ENCODE results near the gene ENDOD1. TPM values are rescaled to one million over a fixed set of nuclear protein-coding genes. Genes with fewer than 3 reads are reported as not detected.

The ENDOD1 gene
- total and polyA plus RNA-seq, 4 donors, result 19.0 to 71.8 (median 52.8) TPM

GRCh38 chr11:95055283-95055897 is 34.3 kb upstream of the ENDOD1 start:
- Histone ChIP-seq H3K9me3 (ENCODE audit: control insufficient read depth, low read length) (peaks cover 2% of the 10 kb centered on the region), H3K36me3 (ENCODE audit: control insufficient read depth in 1 of 2, insufficient read depth in 2 of 2, low read length in 1 of 2) (no peaks in the 10 kb centered on the region), H3K4me3 (ENCODE audit: low read length in 2 of 2) (no peak overlapping the region), H3K4me1 (ENCODE audit: control insufficient read depth in 1 of 2, insufficient read depth in 2 of 2, low read length in 2 of 2) (no peaks in the 10 kb centered on the region), H3K27ac (ENCODE audit: low read depth in 1 of 2, low read length in 2 of 2) (no peak overlapping the region), H3K27me3 (ENCODE audit: control insufficient read depth in 1 of 2, insufficient read depth in 2 of 2, low read length in 1 of 2) (no peaks in the 10 kb centered on the region)
- no peak for DNase-seq
- WGBS, 2 donors, result 41% methylated on average over 2 of the region's 2 CpGs
- no peak for ATAC-seq (ENCODE audit: low FRiP score)
- intact Hi-C loops (cut with DNase I), result no loop called here

- Histone ChIP-seq H3K9me3 (ENCODE audit: control insufficient read depth, low read length) (peaks cover 2% of the 10 kb centered on the region), H3K4me3 (ENCODE audit: low read length in 2 of 2) (no peak overlapping the region), H3K36me3 (ENCODE audit: control insufficient read depth in 1 of 2, insufficient read depth in 2 of 2, low read length in 1 of 2) (no peaks in the 10 kb centered on the region), H3K4me1 (ENCODE audit: control insufficient read depth in 1 of 2, insufficient read depth in 2 of 2, low read length in 2 of 2) (no peaks in the 10 kb centered on the region), H3K27me3 (ENCODE audit: control insufficient read depth in 1 of 2, insufficient read depth in 2 of 2, low read length in 1 of 2) (no peaks in the 10 kb centered on the region), H3K27ac (ENCODE audit: low read depth in 1 of 2, low read length in 2 of 2) (no peak overlapping the region)
- WGBS, 2 donors, result 93% methylated on average over 8 of the region's 8 CpGs
- intact Hi-C loops (cut with DNase I), result no loop called here
- no peak for DNase-seq
- ATAC-seq (ENCODE audit: low FRiP score), result no peak
Measured at GRCh38 chr11:95057959-95058358, 31.7 kb upstream of the ENDOD1 start.

GRCh38 chr11:95058621-95059020 is 31.0 kb upstream of the ENDOD1 start:
- H3K4me1 ChIP-seq (ENCODE audit: control insufficient read depth in 1 of 2, insufficient read depth in 2 of 2, low read length in 2 of 2), result no peaks in the 10 kb centered on the region
- intact Hi-C loops (cut with DNase I), result no loop called here
- H3K4me3 ChIP-seq (ENCODE audit: low read length in 2 of 2), result no peak overlapping the region
- DNase-seq (no peak), ATAC-seq (ENCODE audit: low FRiP score) (no peak)
- H3K27ac ChIP-seq (ENCODE audit: low read depth in 1 of 2, low read length in 2 of 2), result no peak overlapping the region
- no peaks in the 10 kb centered on the region for H3K36me3 ChIP-seq (ENCODE audit: control insufficient read depth in 1 of 2, insufficient read depth in 2 of 2, low read length in 1 of 2)
- WGBS, 2 donors, result 68 to 83% methylated on average over 1 of the region's 1 CpG
- no peaks in the 10 kb centered on the region for H3K27me3 ChIP-seq (ENCODE audit: control insufficient read depth in 1 of 2, insufficient read depth in 2 of 2, low read length in 1 of 2)
- H3K9me3 ChIP-seq (ENCODE audit: control insufficient read depth, low read length), result peaks cover 2% of the 10 kb centered on the region

- H3K9me3 ChIP-seq (ENCODE audit: control insufficient read depth, low read length), result peaks cover under 1% of the 10 kb centered on the region
- WGBS, 2 donors, result 68 to 72% methylated on average over 6 of the region's 6 CpGs
- no peaks in the 10 kb centered on the region for H3K27me3 ChIP-seq (ENCODE audit: control insufficient read depth in 1 of 2, insufficient read depth in 2 of 2, low read length in 1 of 2)
- H3K4me1 ChIP-seq (ENCODE audit: control insufficient read depth in 1 of 2, insufficient read depth in 2 of 2, low read length in 2 of 2), result no peaks in the 10 kb centered on the region
- no peaks in the 10 kb centered on the region for H3K36me3 ChIP-seq (ENCODE audit: control insufficient read depth in 1 of 2, insufficient read depth in 2 of 2, low read length in 1 of 2)
- intact Hi-C loops (cut with DNase I), result no loop called here
- ATAC-seq (ENCODE audit: low FRiP score) (no peak), DNase-seq (no peak)
- no peak overlapping the region for H3K4me3 ChIP-seq (ENCODE audit: low read length in 2 of 2)
- H3K27ac ChIP-seq (ENCODE audit: low read depth in 1 of 2, low read length in 2 of 2), result no peak overlapping the region
Measured at GRCh38 chr11:95059046-95059445, 30.6 kb upstream of the ENDOD1 start.

- ATAC-seq (ENCODE audit: low FRiP score) (no peak), DNase-seq (no peak)
- Histone ChIP-seq H3K36me3 (ENCODE audit: control insufficient read depth in 1 of 2, insufficient read depth in 2 of 2, low read length in 1 of 2) (no peaks in the 10 kb centered on the region), H3K4me3 (ENCODE audit: low read length in 2 of 2) (no peak overlapping the region), H3K27ac (ENCODE audit: low read depth in 1 of 2, low read length in 2 of 2) (no peak overlapping the region), H3K4me1 (ENCODE audit: control insufficient read depth in 1 of 2, insufficient read depth in 2 of 2, low read length in 2 of 2) (no peaks in the 10 kb centered on the region), H3K9me3 (ENCODE audit: control insufficient read depth, low read length) (no peaks in the 10 kb centered on the region), H3K27me3 (ENCODE audit: control insufficient read depth in 1 of 2, insufficient read depth in 2 of 2, low read length in 1 of 2) (no peaks in the 10 kb centered on the region)
- intact Hi-C loops (cut with DNase I), result loop anchor here (5.0 to 10.0 kb wide), 2 partner anchors 91 to 697 kb away; partner anchors contain the start of genes CWC15 (in 2 of the 2) and KDM4D (in 2 of the 2)
- 99 to 100% methylated on average over 1 of the region's 1 CpG for WGBS, 2 donors
Measured at GRCh38 chr11:95065336-95065735, 24.3 kb upstream of the ENDOD1 start.

GRCh38 chr11:95066716-95067038 is 23.0 kb upstream of the ENDOD1 start, which contains the start of gene SRSF8:
TSS of gene SRSF8 (plus strand) at chr11:95066919. CDS start at chr11:95067227, 308 bp downstream.
- no peaks in the 10 kb centered on the region for H3K27me3 ChIP-seq (ENCODE audit: control insufficient read depth in 1 of 2, insufficient read depth in 2 of 2, low read length in 1 of 2)
- peak within 1 kb of the TSS; percentile 71 to 76 for H3K4me3 ChIP-seq (ENCODE audit: low read length in 2 of 2)
- intact Hi-C loops (cut with DNase I), result loop anchor here (1.0 to 10.0 kb wide), 3 partner anchors 85 to 696 kb away; partner anchors contain the start of genes CWC15 (in 2 of the 2) and KDM4D (in 2 of the 2)
- no peaks in the 10 kb centered on the region for H3K4me1 ChIP-seq (ENCODE audit: control insufficient read depth in 1 of 2, insufficient read depth in 2 of 2, low read length in 2 of 2)
- ATAC-seq (ENCODE audit: low FRiP score), result no peak
- no peaks in the 10 kb centered on the region for H3K9me3 ChIP-seq (ENCODE audit: control insufficient read depth, low read length)
- no peak for DNase-seq
- no peaks in the 10 kb centered on the region for H3K36me3 ChIP-seq (ENCODE audit: control insufficient read depth in 1 of 2, insufficient read depth in 2 of 2, low read length in 1 of 2)
- 0% methylated on average over 4 of the region's 4 CpGs for WGBS, 2 donors
- peak within 1 kb of the TSS; percentile 76 to 97 for H3K27ac ChIP-seq (ENCODE audit: low read depth in 1 of 2, low read length in 2 of 2)

- Histone ChIP-seq H3K27ac (ENCODE audit: low read depth in 1 of 2, low read length in 2 of 2) (peak overlapping the region; percentile 76 to 97), H3K36me3 (ENCODE audit: control insufficient read depth in 1 of 2, insufficient read depth in 2 of 2, low read length in 1 of 2) (no peaks in the 10 kb centered on the region), H3K9me3 (ENCODE audit: control insufficient read depth, low read length) (no peaks in the 10 kb centered on the region), H3K27me3 (ENCODE audit: control insufficient read depth in 1 of 2, insufficient read depth in 2 of 2, low read length in 1 of 2) (no peaks in the 10 kb centered on the region), H3K4me1 (ENCODE audit: control insufficient read depth in 1 of 2, insufficient read depth in 2 of 2, low read length in 2 of 2) (no peaks in the 10 kb centered on the region), H3K4me3 (ENCODE audit: low read length in 2 of 2) (peak overlapping the region; percentile 71 to 76)
- DNase-seq (peak; percentile 91 to 96), ATAC-seq (ENCODE audit: low FRiP score) (peak; percentile 90)
- WGBS, 2 donors, result 0 to 1% methylated on average over 78 to 98 of the region's 98 CpGs
- intact Hi-C loops (cut with DNase I), result loop anchor here (1.0 to 10.0 kb wide), 3 partner anchors 84 to 695 kb away; partner anchors contain the start of genes CWC15 (in 2 of the 2) and KDM4D (in 2 of the 2)
Measured at GRCh38 chr11:95067039-95067840, 22.4 kb upstream of the ENDOD1 start.

GRCh38 chr11:95067841-95068219 is 21.8 kb upstream of the ENDOD1 start:
- H3K27me3 ChIP-seq (ENCODE audit: control insufficient read depth in 1 of 2, insufficient read depth in 2 of 2, low read length in 1 of 2), result no peaks in the 10 kb centered on the region
- peak overlapping the region; percentile 76 to 97 for H3K27ac ChIP-seq (ENCODE audit: low read depth in 1 of 2, low read length in 2 of 2)
- H3K4me1 ChIP-seq (ENCODE audit: control insufficient read depth in 1 of 2, insufficient read depth in 2 of 2, low read length in 2 of 2), result no peaks in the 10 kb centered on the region
- DNase-seq (no peak), ATAC-seq (ENCODE audit: low FRiP score) (peak; percentile 33)
- H3K9me3 ChIP-seq (ENCODE audit: control insufficient read depth, low read length), result no peaks in the 10 kb centered on the region
- intact Hi-C loops (cut with DNase I), result loop anchor here (1.0 to 10.0 kb wide), 4 partner anchors 23 to 694 kb away; partner anchors contain the start of genes CWC15 (in 2 of the 2) and KDM4D (in 2 of the 2)
- 0% methylated on average over 16 of the region's 16 CpGs for WGBS, 2 donors
- H3K4me3 ChIP-seq (ENCODE audit: low read length in 2 of 2), result peak overlapping the region; percentile 71 to 76
- no peaks in the 10 kb centered on the region for H3K36me3 ChIP-seq (ENCODE audit: control insufficient read depth in 1 of 2, insufficient read depth in 2 of 2, low read length in 1 of 2)

All from aorta (tissue), 5 donors.